ENCODE results near the gene WWC2.

DNA sequence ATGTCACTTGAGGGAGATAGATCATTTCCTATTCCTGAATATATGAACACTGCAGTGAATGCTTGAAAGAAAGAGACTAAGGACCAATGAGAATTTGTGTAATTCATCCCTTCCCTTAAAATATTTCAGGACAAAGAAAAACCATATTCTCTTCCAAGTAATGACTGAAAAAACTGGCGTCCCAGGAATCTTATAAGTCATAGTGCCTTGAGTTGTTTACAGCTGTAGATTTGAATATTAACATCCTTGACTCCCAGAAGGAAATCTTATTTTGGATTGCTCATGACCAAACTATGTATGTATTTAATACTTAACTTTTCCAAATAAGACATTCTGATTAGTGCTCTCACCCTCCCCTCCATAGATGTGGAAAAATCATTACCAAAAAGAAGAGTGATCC, 165.6 kb downstream of the WWC2 start:
- no peak for TF ChIP-seq POLR2A (IDR thresholded peaks at IDR 0.05)
- TF ChIP-seq, protein P1, sequence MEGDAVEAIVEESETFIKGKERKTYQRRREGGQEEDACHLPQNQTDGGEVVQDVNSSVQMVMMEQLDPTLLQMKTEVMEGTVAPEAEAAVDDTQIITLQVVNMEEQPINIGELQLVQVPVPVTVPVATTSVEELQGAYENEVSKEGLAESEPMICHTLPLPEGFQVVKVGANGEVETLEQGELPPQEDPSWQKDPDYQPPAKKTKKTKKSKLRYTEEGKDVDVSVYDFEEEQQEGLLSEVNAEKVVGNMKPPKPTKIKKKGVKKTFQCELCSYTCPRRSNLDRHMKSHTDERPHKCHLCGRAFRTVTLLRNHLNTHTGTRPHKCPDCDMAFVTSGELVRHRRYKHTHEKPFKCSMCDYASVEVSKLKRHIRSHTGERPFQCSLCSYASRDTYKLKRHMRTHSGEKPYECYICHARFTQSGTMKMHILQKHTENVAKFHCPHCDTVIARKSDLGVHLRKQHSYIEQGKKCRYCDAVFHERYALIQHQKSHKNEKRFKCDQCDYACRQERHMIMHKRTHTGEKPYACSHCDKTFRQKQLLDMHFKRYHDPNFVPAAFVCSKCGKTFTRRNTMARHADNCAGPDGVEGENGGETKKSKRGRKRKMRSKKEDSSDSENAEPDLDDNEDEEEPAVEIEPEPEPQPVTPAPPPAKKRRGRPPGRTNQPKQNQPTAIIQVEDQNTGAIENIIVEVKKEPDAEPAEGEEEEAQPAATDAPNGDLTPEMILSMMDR (IDR thresholded peaks at IDR 0.05) = no peak
